Activated naive CD4-positive, alpha-beta T cell treated with anti-CD3 and anti-CD28 coated beads, Interleukin-2, amount 50 U/mL, for 16 hours (primary cell): ENCODE results near the gene WDPCP.
"Not testable (repeated sequence)": the region's sequence is repeated elsewhere in the genome, so short reads cannot be mapped to it uniquely, and the experiment has no call there.

Source experiments
- DNase-seq: peaks from one replicate; pipeline ENCODE4 v3.0.0-alpha.2; 2020

WDPCP gene

GRCh38 chr2:63444565-63445288, 143.6 kb downstream of the WDPCP start:
- no peak for DNase-seq

GRCh38 chr2:63440612-63441011, 147.7 kb downstream of the WDPCP start:
- DNase-seq = no peak

- no peak for DNase-seq
Observed at GRCh38 chr2:63438181-63438580, 150.1 kb downstream of the WDPCP start.

GRCh38 chr2:63436488-63436887, 151.8 kb downstream of the WDPCP start:
- DNase-seq = no peak

- DNase-seq = no peak
Observed at GRCh38 chr2:63435070-63435469, 153.2 kb downstream of the WDPCP start.

GRCh38 chr2:63434024-63435001, 154.0 kb downstream of the WDPCP start:
- DNase-seq = no peak

GRCh38 chr2:63432373-63432772, 155.9 kb downstream of the WDPCP start:
- no peak for DNase-seq

- no peak for DNase-seq
Observed at GRCh38 chr2:63425606-63426005, 162.7 kb downstream of the WDPCP start.

- no peak for DNase-seq
Observed at GRCh38 chr2:63425079-63425416, 163.2 kb downstream of the WDPCP start.

GRCh38 chr2:63424329-63425078, 163.8 kb downstream of the WDPCP start:
- DNase-seq = no peak

- DNase-seq = no peak
Observed at GRCh38 chr2:63422556-63422955, 165.7 kb downstream of the WDPCP start.

GRCh38 chr2:63408530-63408929, 179.7 kb downstream of the WDPCP start:
- DNase-seq = no peak

- no peak for DNase-seq
Observed at GRCh38 chr2:63406641-63407040, 181.6 kb downstream of the WDPCP start.

GRCh38 chr2:63403820-63404219, 184.5 kb downstream of the WDPCP start:
- DNase-seq = no peak

GRCh38 chr2:63402889-63403288, 185.4 kb downstream of the WDPCP start:
- DNase-seq = not testable (repeated sequence)

- DNase-seq = no peak
Observed at GRCh38 chr2:63399156-63399555, 189.1 kb downstream of the WDPCP start.

- DNase-seq = no peak
Observed at GRCh38 chr2:63379451-63379850, 208.8 kb downstream of the WDPCP start.

GRCh38 chr2:63378589-63378988, 209.7 kb downstream of the WDPCP start:
- DNase-seq = no peak

GRCh38 chr2:63374341-63374740, 213.9 kb downstream of the WDPCP start:
- no peak for DNase-seq

GRCh38 chr2:63372549-63372948, 215.7 kb downstream of the WDPCP start:
- no peak for DNase-seq

GRCh38 chr2:63369146-63369545, 219.1 kb downstream of the WDPCP start:
- DNase-seq = no peak

- no peak for DNase-seq
Observed at GRCh38 chr2:63364866-63365265, 223.4 kb downstream of the WDPCP start.

GRCh38 chr2:63357722-63358121, 230.6 kb downstream of the WDPCP start:
- not testable (repeated sequence) for DNase-seq
